A549 (cell line): Measurements from ENCODE around the gene PLA2G2D. TPM values are rescaled to one million over a fixed set of nuclear protein-coding genes. Genes with fewer than 3 reads are reported as not detected.

Experiments
- ATAC-seq, 2 experiments: fragments of 200-7000 bp in 1 of 2; fragments of >200 bp in 1 of 2; cut with Nextera tagmentation in 1 of 2; cut with Tn5 transposase in 1 of 2; 3 replicates each; pipeline versions ENCODE4 v1.8.0 to v1.9.1; 2018 to 2020; ENCODE audit warnings: mild to moderate bottlenecking in 1 of 2, moderate library complexity in 1 of 2
- CTCF ChIA-PET: fragments of 300-600 bp; sonication (Branson Sonifier 250); formaldehyde crosslinking; extraction: SDS; loops from one replicate; lab custom pipeline; 2021; ENCODE audit warnings: antibody characterized with exemption, inconsistent platforms; lab: Yijun Ruan, JAX
- POLR2A ChIA-PET: fragments of 350-600 bp; formaldehyde crosslinking; extraction: SDS; loops from one replicate; lab custom pipeline; 2021; ENCODE audit warnings: antibody characterized with exemption, inconsistent platforms; lab: Yijun Ruan, JAX
- DNase-seq, 2 experiments: peaks; one replicate each; pipeline versions ENCODE4 v3.0.0 to v3.0.0-alpha.2; 2011 to 2016; ENCODE audit warnings: low read depth in 1 of 2, low spot score in 1 of 2
- FAIRE-seq: peaks from 2 replicates; lab custom pipeline; 2011; peaks lifted over from hg19 to GRCh38; lab: Jason Lieb, UNC
- H3K27ac ChIP-seq, 2 experiments: fragments of >200 bp; sonication (Bioruptor Twin); formaldehyde crosslinking; 3 replicates each; pipeline ENCODE4 v1.5.1; 2016 to 2017
- H3K4me1 ChIP-seq: fragments of >200 bp; sonication (Bioruptor Twin); formaldehyde crosslinking; 3 replicates; pipeline ENCODE4 v1.6.1; 2016
- H3K4me2 ChIP-seq: fragments of >200 bp; sonication (Bioruptor Twin); formaldehyde crosslinking; 3 replicates; pipeline ENCODE4 v1.6.1; 2016
- H3K4me3 ChIP-seq: fragments of >200 bp; sonication (Bioruptor Twin); formaldehyde crosslinking; 3 replicates; pipeline ENCODE4 v1.5.1; 2016
- H3K9me3 ChIP-seq: fragments of >200 bp; sonication (Bioruptor Twin); formaldehyde crosslinking; 3 replicates; pipeline ENCODE4 v1.6.1; 2016
- ATOH8 ChIP-seq: fragments of 250-450 bp; sonication (Bioruptor Pico); IDR thresholded peaks from 2 replicates; pipeline ENCODE4 v1.5.0; 2020; ENCODE audit warnings: low read depth, mild to moderate bottlenecking, moderate library complexity
- CBX2 ChIP-seq: fragments of 200-600 bp; sonication (generic); IDR thresholded peaks from 2 replicates; pipeline ENCODE4 v1.6.1; 2016; ENCODE audit warnings: low read depth, mild to moderate bottlenecking, borderline replicate concordance
- CBX8 ChIP-seq: fragments of 200-600 bp; sonication (generic); IDR thresholded peaks from 2 replicates; pipeline ENCODE4 v1.6.1; 2016
- E2F6 ChIP-seq: IDR thresholded peaks from 2 replicates; pipeline ENCODE4 v1.6.1; 2012; ENCODE audit warnings: low read depth, borderline replicate concordance
- EHF ChIP-seq: fragments of 250-450 bp; sonication (Bioruptor Pico); IDR thresholded peaks from 2 replicates; pipeline ENCODE4 v1.5.0; 2020; ENCODE audit warnings: mild to moderate bottlenecking
- EHMT2 ChIP-seq: fragments of 200-600 bp; sonication (generic); IDR thresholded peaks from 2 replicates; pipeline ENCODE4 v1.6.1; 2016; ENCODE audit warnings: antibody characterized with exemption, low read depth, mild to moderate bottlenecking, moderate library complexity
- ELK1 ChIP-seq: fragments of 150-350 bp; IDR thresholded peaks from 2 replicates; pipeline ENCODE4 v1.6.1; 2014; ENCODE audit warnings: low read depth, mild to moderate bottlenecking, low read length
- ESRRA ChIP-seq: fragments of 150-350 bp; IDR thresholded peaks from 2 replicates; pipeline ENCODE4 v1.6.1; 2014; ENCODE audit warnings: mild to moderate bottlenecking, low read length, borderline replicate concordance
- FOSL2 ChIP-seq, 2 experiments: fragments of 450-650 bp in 1 of 2; fragments of >200 bp in 1 of 2; sonication (Bioruptor Twin) in 1 of 2; formaldehyde crosslinking; IDR thresholded peaks; 2 replicates each; pipeline versions ENCODE4 v1.5.0 to v1.6.1; 2016 to 2020; ENCODE audit warnings: mild to moderate bottlenecking in 1 of 2, moderate library complexity in 1 of 2
- HDAC2 ChIP-seq: fragments of 200-600 bp; sonication (generic); IDR thresholded peaks from 2 replicates; pipeline ENCODE4 v1.6.1; 2016
- HES2 ChIP-seq: fragments of >200 bp; sonication (Bioruptor Twin); formaldehyde crosslinking; IDR thresholded peaks from 2 replicates; pipeline ENCODE4 v1.6.1; 2016
- HOXB5 ChIP-seq: fragments of 250-450 bp; sonication (Bioruptor Pico); IDR thresholded peaks from 2 replicates; pipeline ENCODE4 v1.5.0; 2020; ENCODE audit warnings: mild to moderate bottlenecking, moderate library complexity
- JUNB ChIP-seq: fragments of >200 bp; sonication (Bioruptor Twin); formaldehyde crosslinking; IDR thresholded peaks from 2 replicates; pipeline ENCODE4 v1.6.1; 2016
- MYC ChIP-seq: IDR thresholded peaks from 2 replicates; pipeline ENCODE4 v1.6.1; 2012; ENCODE audit warnings: mild to moderate bottlenecking, inconsistent platforms, low read length, improper control_type of control experiment, borderline replicate concordance
- NR3C1 ChIP-seq: fragments of >200 bp; sonication (Bioruptor Twin); formaldehyde crosslinking; IDR thresholded peaks from 3 replicates; pipeline ENCODE4 v1.6.1; 2017
- PHF8 ChIP-seq: fragments of 200-600 bp; sonication (generic); IDR thresholded peaks from 2 replicates; pipeline ENCODE4 v1.6.1; 2016; ENCODE audit warnings: low read depth, mild to moderate bottlenecking, antibody characterized with exemption, moderate library complexity, borderline replicate concordance
- POLR2A ChIP-seq: IDR thresholded peaks from 2 replicates; pipeline ENCODE4 v1.6.1; 2012; ENCODE audit warnings: mild to moderate bottlenecking, low read length
- POLR2AphosphoS2 ChIP-seq: conservative IDR thresholded peaks from 2 replicates; pipeline ENCODE4 v1.6.1; 2012; ENCODE audit warnings: low read length, improper control_type of control experiment, inconsistent platforms
- RARB ChIP-seq: fragments of 250-450 bp; sonication (Bioruptor Pico); IDR thresholded peaks from 2 replicates; pipeline ENCODE4 v1.8.0; 2021; ENCODE audit warnings: mild to moderate bottlenecking, moderate library complexity
- RNF2 ChIP-seq: fragments of 200-600 bp; sonication (generic); IDR thresholded peaks from 2 replicates; pipeline ENCODE4 v1.6.1; 2016; ENCODE audit warnings: low read depth, mild to moderate bottlenecking, antibody characterized with exemption, moderate library complexity, borderline replicate concordance
- SMC3 ChIP-seq: fragments of >200 bp; sonication (Bioruptor Twin); formaldehyde crosslinking; IDR thresholded peaks from 3 replicates; pipeline ENCODE4 v1.6.1; 2018; ENCODE audit warnings: inconsistent platforms
- ZSCAN20 ChIP-seq: fragments of 250-450 bp; sonication (Bioruptor Pico); IDR thresholded peaks from 2 replicates; pipeline ENCODE4 v1.8.0; 2022; ENCODE audit warnings: mild to moderate bottlenecking, moderate library complexity
- WGBS: methylation state at CpG from one replicate; pipeline ENCODE4 v1.1.6; 2017; ENCODE audit errors: missing lambda C conversion rate; 5-methylcytosine and 5-hydroxymethylcytosine counted together
- polyA plus RNA-seq, 4 experiments: library from polyadenylated mRNA; depleted of rRNA in 3 of 4; stranded (reverse); fragments of >200 nt; fragmentation: RNase III in 1 of 4; extraction: RNeasy Plus Mini Kit Qiagen cat#74134 plus additional on column Dnase treatment in 1 of 4; gene quantifications; 2 replicates in 3 of 4; 3 replicates in 1 of 4; pipeline ENCODE4 v1.2.3, GENCODE V29; 2011 to 2017

PLA2G2D gene
- polyA plus RNA-seq, 2 of the 4 experiments (the other 2 are of a cell fraction) = not detected

GRCh38 chr1:20109223-20109856, 10.0 kb downstream of the PLA2G2D start:
- no peak overlapping the region for H3K4me2 ChIP-seq
- H3K9me3 ChIP-seq = no peaks in the 10 kb centered on the region
- 40% methylated on average over 1 of the region's 4 CpGs for WGBS
- DNase-seq (no peak), ATAC-seq (no peak), FAIRE-seq (no peak)
- TF ChIP-seq HOXB5 (CRISPR knock-in tag) = no peak
- TF ChIP-seq RNF2 = no peak
- TF ChIP-seq RARB (CRISPR knock-in tag) = no peak
- TF ChIP-seq HES2 = no peak
- TF ChIP-seq ZSCAN20 (CRISPR knock-in tag) = no peak
- no peak for TF ChIP-seq ESRRA
- no peak for TF ChIP-seq CBX8
- TF ChIP-seq ATOH8 (CRISPR knock-in tag) = no peak
- no peak for TF ChIP-seq SMC3
- TF ChIP-seq NR3C1 = no peak
- no peak for TF ChIP-seq MYC
- no peak for TF ChIP-seq JUNB
- no peak for TF ChIP-seq EHMT2
- TF ChIP-seq CBX2 = no peak
- TF ChIP-seq EHF = no peak
- ChIA-PET CTCF (interaction anchor here (0.6 to 1.5 kb wide), 3 partner anchors 103 to 384 kb away, joined by 3 to 4 read pairs (median 3); no protein-coding TSS in a partner anchor), POLR2A (no interaction called here)
- no peak overlapping the region for H3K27ac ChIP-seq
- H3K4me3 ChIP-seq = no peak overlapping the region
- no peaks in the 10 kb centered on the region for H3K4me1 ChIP-seq

- FAIRE-seq (no peak), DNase-seq (no peak), ATAC-seq (no peak)
- TF ChIP-seq FOSL2 (IDR thresholded peaks at IDR 0.05) (no peak), FOSL2 (CRISPR knock-in tag; IDR thresholded peaks at IDR 0.05) (no peak), E2F6 (no peak), POLR2A (no peak), POLR2AphosphoS2 (no peak), ELK1 (no peak), HDAC2 (no peak), ESRRA (no peak), PHF8 (no peak)
- Histone ChIP-seq H3K4me1 (no peaks in the 10 kb centered on the region), H3K9me3 (no peaks in the 10 kb centered on the region), H3K27ac (no peak overlapping the region), H3K4me3 (no peak overlapping the region), H3K4me2 (no peak overlapping the region)
- CTCF ChIA-PET = interaction anchor here (0.6 to 0.7 kb wide), 2 partner anchors 44 to 385 kb away, joined by 3 read pairs; no protein-coding TSS in a partner anchor
- POLR2A ChIA-PET = no interaction called here
- WGBS = 57% methylated on average over 5 of the region's 5 CpGs
Observed at GRCh38 chr1:20108366-20109123, 10.8 kb downstream of the PLA2G2D start.
